Measurements from ENCODE around the gene CFAP97. TPM values are rescaled to one million over a fixed set of nuclear protein-coding genes. Genes with fewer than 3 reads are reported as not detected.
"Not testable (repeated sequence)": the region's sequence is repeated elsewhere in the genome, so short reads cannot be mapped to it uniquely, and the experiment has no call there.

Gene CFAP97
- total and polyA plus RNA-seq, 8 donors: 4.8 to 39.8 (median 14.9) TPM

DNA sequence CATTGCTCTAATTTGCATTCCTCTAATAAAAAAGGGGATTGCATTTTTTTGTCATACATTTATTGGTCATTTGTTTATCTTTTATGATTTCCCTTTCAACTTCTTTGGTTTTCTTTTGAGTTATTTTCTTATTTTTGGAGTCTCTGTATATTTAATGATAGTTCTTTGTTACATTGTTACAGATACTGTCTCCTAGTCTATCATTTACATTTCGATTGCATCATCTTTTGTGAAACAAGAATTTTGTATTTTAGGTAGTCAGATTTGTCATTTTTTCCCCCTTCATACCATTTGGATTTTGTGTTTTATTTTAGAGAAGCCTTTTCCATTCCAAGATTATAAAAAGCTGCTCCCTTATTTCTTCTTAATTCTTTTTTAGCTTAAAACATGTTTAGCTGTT, 42.7 kb upstream of the CFAP97 start:
- Histone ChIP-seq H3K4me3 (no peak overlapping the region), H3K36me3 (no peaks in the 10 kb centered on the region), H3K4me1 (peaks cover 0 to 6% (median 3%) of the 10 kb centered on the region in 4 donors), H3K27me3 (no peaks in the 10 kb centered on the region), H3K9me3 (no peaks in the 10 kb centered on the region), H3K27ac (no peak overlapping the region)
- WGBS, 5 donors: 83 to 92% (median 87%) methylated on average over 1 of the region's 1 CpG
- intact Hi-C loops (cut with DNase I; ENCODE audit: low total_unique reads): no loop called here
- no peak for DNase-seq
- no peak for TF ChIP-seq POLR2AphosphoS5 (IDR thresholded peaks at IDR 0.05)
- TF ChIP-seq POLR2A (IDR thresholded peaks at IDR 0.05): no peak
- TF ChIP-seq EP300 (IDR thresholded peaks at IDR 0.05): no peak
- TF ChIP-seq, protein P1, sequence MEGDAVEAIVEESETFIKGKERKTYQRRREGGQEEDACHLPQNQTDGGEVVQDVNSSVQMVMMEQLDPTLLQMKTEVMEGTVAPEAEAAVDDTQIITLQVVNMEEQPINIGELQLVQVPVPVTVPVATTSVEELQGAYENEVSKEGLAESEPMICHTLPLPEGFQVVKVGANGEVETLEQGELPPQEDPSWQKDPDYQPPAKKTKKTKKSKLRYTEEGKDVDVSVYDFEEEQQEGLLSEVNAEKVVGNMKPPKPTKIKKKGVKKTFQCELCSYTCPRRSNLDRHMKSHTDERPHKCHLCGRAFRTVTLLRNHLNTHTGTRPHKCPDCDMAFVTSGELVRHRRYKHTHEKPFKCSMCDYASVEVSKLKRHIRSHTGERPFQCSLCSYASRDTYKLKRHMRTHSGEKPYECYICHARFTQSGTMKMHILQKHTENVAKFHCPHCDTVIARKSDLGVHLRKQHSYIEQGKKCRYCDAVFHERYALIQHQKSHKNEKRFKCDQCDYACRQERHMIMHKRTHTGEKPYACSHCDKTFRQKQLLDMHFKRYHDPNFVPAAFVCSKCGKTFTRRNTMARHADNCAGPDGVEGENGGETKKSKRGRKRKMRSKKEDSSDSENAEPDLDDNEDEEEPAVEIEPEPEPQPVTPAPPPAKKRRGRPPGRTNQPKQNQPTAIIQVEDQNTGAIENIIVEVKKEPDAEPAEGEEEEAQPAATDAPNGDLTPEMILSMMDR (IDR thresholded peaks at IDR 0.05): no peak

DNA sequence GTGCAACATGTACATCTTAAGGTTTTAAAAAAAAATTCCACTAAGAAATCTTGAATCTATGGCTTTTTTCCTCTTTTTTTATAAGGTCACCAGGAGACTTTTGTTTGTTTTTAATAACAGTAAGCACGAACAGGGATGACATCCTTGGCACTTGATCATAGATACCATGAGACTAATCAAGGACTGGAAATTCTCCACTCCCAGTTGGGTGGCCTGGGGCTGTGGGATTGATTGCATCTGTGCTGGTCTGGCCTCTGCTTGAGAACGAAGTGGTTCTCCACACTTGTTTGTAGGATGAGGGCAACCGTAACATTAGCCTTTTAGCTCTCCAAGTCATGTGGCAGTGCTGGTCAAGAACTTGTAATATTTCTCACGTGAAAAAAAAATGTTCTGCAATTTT, 41.0 kb upstream of the CFAP97 start:
- H3K36me3 ChIP-seq: no peaks in the 10 kb centered on the region
- WGBS, 5 donors: 48 to 77% (median 60%) methylated on average over 4 of the region's 4 CpGs
- intact Hi-C loops (cut with DNase I; ENCODE audit: low total_unique reads): no loop called here
- H3K4me3 ChIP-seq: no peak overlapping the region
- H3K4me1 ChIP-seq: peaks cover 0 to 6% (median 0%) of the 10 kb centered on the region in 4 donors
- no peaks in the 10 kb centered on the region for H3K27me3 ChIP-seq
- TF ChIP-seq POLR2AphosphoS5 (IDR thresholded peaks at IDR 0.05) (no peak), POLR2A (IDR thresholded peaks at IDR 0.05) (no peak), EP300 (IDR thresholded peaks at IDR 0.05) (no peak)
- H3K27ac ChIP-seq: no peak overlapping the region
- H3K9me3 ChIP-seq: no peaks in the 10 kb centered on the region
- DNase-seq: no peak

GRCh38 chr4:185243879-185244278, 40.1 kb upstream of the CFAP97 start:
- no peak overlapping the region for H3K27ac ChIP-seq
- H3K36me3 ChIP-seq: no peaks in the 10 kb centered on the region
- intact Hi-C loops (cut with DNase I; ENCODE audit: low total_unique reads): no loop called here
- H3K4me1 ChIP-seq: peaks cover 0 to 6% (median 0%) of the 10 kb centered on the region in 4 donors
- H3K4me3 ChIP-seq: no peak overlapping the region
- TF ChIP-seq, protein P1 (IDR thresholded peaks at IDR 0.05): no peak
- TF ChIP-seq POLR2AphosphoS5 (IDR thresholded peaks at IDR 0.05) (no peak), POLR2A (IDR thresholded peaks at IDR 0.05) (no peak), EP300 (IDR thresholded peaks at IDR 0.05) (no peak)
- DNase-seq: no peak
- H3K27me3 ChIP-seq: no peaks in the 10 kb centered on the region
- H3K9me3 ChIP-seq: peaks cover 0 to 4% (median 0%) of the 10 kb centered on the region in 4 donors
- WGBS, 5 donors: 74 to 88% (median 84%) methylated on average over 4 of the region's 4 CpGs

DNA sequence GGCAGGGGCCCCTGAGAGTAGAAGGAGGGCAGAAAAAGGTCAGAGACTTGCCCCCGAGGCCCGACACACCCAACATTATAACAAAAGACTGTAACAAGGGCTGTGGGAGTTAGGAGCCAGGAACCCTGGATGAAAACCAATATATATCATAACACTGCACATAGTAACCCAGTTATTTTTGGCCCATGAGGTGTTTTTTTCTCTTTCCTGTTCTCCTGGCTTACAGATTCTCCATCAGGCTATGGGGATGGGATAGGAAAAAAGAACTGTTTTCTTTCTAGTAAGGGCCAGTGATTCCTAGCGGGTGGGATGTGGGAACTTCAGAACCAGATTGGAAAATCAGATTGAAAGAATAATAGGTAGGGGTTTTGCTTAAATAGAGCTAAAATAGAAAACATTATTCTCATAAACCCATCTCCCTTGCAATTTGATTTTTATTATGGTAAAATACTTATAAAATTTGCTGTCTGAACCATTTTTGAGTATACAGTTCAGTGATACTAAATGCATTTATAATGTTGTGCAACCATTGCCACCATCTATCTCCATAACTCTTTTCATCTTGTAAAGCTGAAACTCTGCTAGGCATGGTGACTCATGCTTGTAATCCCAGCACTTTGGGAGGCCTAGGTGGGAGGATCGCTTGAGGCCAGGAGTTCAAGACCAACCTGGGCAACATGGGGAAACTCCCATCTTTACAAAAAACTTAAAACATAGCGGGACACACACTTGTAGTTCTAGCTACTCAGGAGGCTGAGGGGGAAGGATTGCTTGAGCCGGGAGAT, 39.1 kb upstream of the CFAP97 start:
- no peaks in the 10 kb centered on the region for H3K27me3 ChIP-seq
- no peak for DNase-seq
- no peak overlapping the region for H3K4me3 ChIP-seq
- intact Hi-C loops (cut with DNase I; ENCODE audit: low total_unique reads): no loop called here
- TF ChIP-seq POLR2AphosphoS5 (IDR thresholded peaks at IDR 0.05): no peak
- no peak for TF ChIP-seq EP300 (IDR thresholded peaks at IDR 0.05)
- TF ChIP-seq, protein P1 (IDR thresholded peaks at IDR 0.05): no peak
- no peak for TF ChIP-seq POLR2A (IDR thresholded peaks at IDR 0.05)
- H3K36me3 ChIP-seq: no peaks in the 10 kb centered on the region
- H3K27ac ChIP-seq: no peak overlapping the region
- peaks cover 0 to 10% (median 4%) of the 10 kb centered on the region in 4 donors for H3K9me3 ChIP-seq
- WGBS, 5 donors: 77 to 79% (median 77%) methylated on average over 6 of the region's 6 CpGs
- H3K4me1 ChIP-seq: peaks cover 0 to 6% (median 0%) of the 10 kb centered on the region in 4 donors

- DNase-seq: not testable (repeated sequence)
Measured at GRCh38 chr4:185240486-185240885, 36.7 kb upstream of the CFAP97 start.

More at GRCh38 chr4:185240486-185240885, 36.7 kb upstream of the CFAP97 start:
- H3K36me3 ChIP-seq; H3K4me3 ChIP-seq; H3K9me3 ChIP-seq; intact Hi-C loops (cut with DNase I; ENCODE audit: low total_unique reads); H3K27me3 ChIP-seq; H3K27ac ChIP-seq: not testable (repeated sequence)
- WGBS, 5 donors: 91 to 100% (median 98%) methylated on average over 4 to 22 of the region's 32 CpGs; no CpG with 5 or more reads in 2 of the 5 donors
- H3K4me1 ChIP-seq: peaks cover 8 to 14% (median 10%) of the 10 kb centered on the region in 4 donors

Data from stomach (tissue), 9 donors.